Suprapubic skin (tissue), 4 donors: ENCODE measurements around the gene CCT2. TPM values are rescaled to one million over a fixed set of nuclear protein-coding genes. Genes with fewer than 3 reads are reported as not detected.

Source experiments
- DNase-seq, 2 donors: peaks; one replicate each; pipeline ENCODE4 v3.0.0-alpha.2; 2019; ENCODE audit warnings: low spot score in 2 of 2
- H3K27ac ChIP-seq: fragments of 200-600 bp; sonication (generic); one replicate; pipeline ENCODE4 v1.5.1; 2019
- H3K27me3 ChIP-seq: fragments of 200-600 bp; sonication (generic); one replicate; pipeline ENCODE4 v1.5.1; 2019
- H3K36me3 ChIP-seq: fragments of 200-600 bp; sonication (generic); one replicate; pipeline ENCODE4 v1.5.1; 2019
- H3K4me1 ChIP-seq: fragments of 200-600 bp; sonication (generic); one replicate; pipeline ENCODE4 v1.5.1; 2019
- H3K4me3 ChIP-seq: fragments of 200-600 bp; sonication (generic); one replicate; pipeline ENCODE4 v1.5.1; 2019; ENCODE audit warnings: mild to moderate bottlenecking
- H3K9me3 ChIP-seq: fragments of 200-600 bp; sonication (generic); one replicate; pipeline ENCODE4 v1.5.1; 2019
- EP300 ChIP-seq: sonication (generic); formaldehyde crosslinking; IDR thresholded peaks from one replicate; pipeline ENCODE4 v1.6.1; 2017; ENCODE audit warnings: antibody characterized with exemption
- POLR2A ChIP-seq, 2 donors: fragments of 450-650 bp; IDR thresholded peaks; one replicate each; pipeline ENCODE4 v1.6.1; 2017; ENCODE audit warnings: antibody characterized with exemption in 2 of 2, mild to moderate bottlenecking in 2 of 2, moderate library complexity in 2 of 2
- POLR2AphosphoS5 ChIP-seq, 3 donors: sonication (generic); formaldehyde crosslinking; IDR thresholded peaks; one replicate each; pipeline ENCODE4 v1.6.1; 2017; ENCODE audit warnings: antibody characterized with exemption in 3 of 3
- WGBS: methylation state at CpG from one replicate; pipeline ENCODE4 v1.1.5; 2018; 5-methylcytosine and 5-hydroxymethylcytosine counted together
- total RNA-seq, 4 donors: library from RNA; depleted of rRNA; stranded (reverse); fragments of >200 nt; gene quantifications; one replicate each; pipeline ENCODE4 v1.1.0, GENCODE V29; 2016
- TF ChIP-seq, protein P1 (sequence below), 2 donors: fragments of 200-600 bp in 1 of 2; fragments of 450-650 bp in 1 of 2; sonication (generic) in 1 of 2; IDR thresholded peaks; one replicate each; pipeline ENCODE4 v1.5.1; 2016 to 2019; ENCODE audit warnings: antibody characterized with exemption in 2 of 2, mild to moderate bottlenecking in 1 of 2, moderate library complexity in 1 of 2

Gene CCT2
- total RNA-seq, 4 donors from 2014 or later = 81.0 to 112 (median 96.7) TPM

DNA sequence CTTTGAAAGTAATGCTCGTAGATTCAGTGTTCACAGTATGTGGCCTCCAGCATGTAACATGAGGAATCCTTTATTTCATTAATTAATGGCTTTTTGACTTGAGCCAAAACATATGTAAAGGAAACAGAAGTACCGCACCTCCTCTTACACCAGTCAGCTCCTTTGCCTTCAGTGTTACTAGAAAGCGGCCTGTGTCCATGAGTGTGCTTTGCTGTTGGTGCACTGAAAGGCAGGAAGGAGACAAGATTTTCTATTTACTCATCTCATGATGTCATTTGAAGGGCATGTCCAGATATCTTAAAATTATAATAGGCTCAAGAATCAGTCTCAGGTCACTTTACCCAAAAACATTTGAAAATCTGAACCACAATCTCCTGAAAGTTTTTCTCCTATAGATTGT is 9.9 kb upstream of the CCT2 start:
- no peaks in the 10 kb centered on the region for H3K27me3 ChIP-seq
- peaks cover 40% of the 10 kb centered on the region for H3K36me3 ChIP-seq
- 89% methylated on average over 3 of the region's 3 CpGs for WGBS
- H3K4me1 ChIP-seq = no peaks in the 10 kb centered on the region
- no peak for TF ChIP-seq POLR2A (IDR thresholded peaks at IDR 0.05)
- no peak for TF ChIP-seq EP300
- no peak for TF ChIP-seq POLR2AphosphoS5 (IDR thresholded peaks at IDR 0.05)
- TF ChIP-seq, protein P1, sequence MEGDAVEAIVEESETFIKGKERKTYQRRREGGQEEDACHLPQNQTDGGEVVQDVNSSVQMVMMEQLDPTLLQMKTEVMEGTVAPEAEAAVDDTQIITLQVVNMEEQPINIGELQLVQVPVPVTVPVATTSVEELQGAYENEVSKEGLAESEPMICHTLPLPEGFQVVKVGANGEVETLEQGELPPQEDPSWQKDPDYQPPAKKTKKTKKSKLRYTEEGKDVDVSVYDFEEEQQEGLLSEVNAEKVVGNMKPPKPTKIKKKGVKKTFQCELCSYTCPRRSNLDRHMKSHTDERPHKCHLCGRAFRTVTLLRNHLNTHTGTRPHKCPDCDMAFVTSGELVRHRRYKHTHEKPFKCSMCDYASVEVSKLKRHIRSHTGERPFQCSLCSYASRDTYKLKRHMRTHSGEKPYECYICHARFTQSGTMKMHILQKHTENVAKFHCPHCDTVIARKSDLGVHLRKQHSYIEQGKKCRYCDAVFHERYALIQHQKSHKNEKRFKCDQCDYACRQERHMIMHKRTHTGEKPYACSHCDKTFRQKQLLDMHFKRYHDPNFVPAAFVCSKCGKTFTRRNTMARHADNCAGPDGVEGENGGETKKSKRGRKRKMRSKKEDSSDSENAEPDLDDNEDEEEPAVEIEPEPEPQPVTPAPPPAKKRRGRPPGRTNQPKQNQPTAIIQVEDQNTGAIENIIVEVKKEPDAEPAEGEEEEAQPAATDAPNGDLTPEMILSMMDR (IDR thresholded peaks at IDR 0.05) = no peak
- no peak overlapping the region for H3K4me3 ChIP-seq
- no peaks in the 10 kb centered on the region for H3K9me3 ChIP-seq
- no peak overlapping the region for H3K27ac ChIP-seq
- DNase-seq = no peak

DNA sequence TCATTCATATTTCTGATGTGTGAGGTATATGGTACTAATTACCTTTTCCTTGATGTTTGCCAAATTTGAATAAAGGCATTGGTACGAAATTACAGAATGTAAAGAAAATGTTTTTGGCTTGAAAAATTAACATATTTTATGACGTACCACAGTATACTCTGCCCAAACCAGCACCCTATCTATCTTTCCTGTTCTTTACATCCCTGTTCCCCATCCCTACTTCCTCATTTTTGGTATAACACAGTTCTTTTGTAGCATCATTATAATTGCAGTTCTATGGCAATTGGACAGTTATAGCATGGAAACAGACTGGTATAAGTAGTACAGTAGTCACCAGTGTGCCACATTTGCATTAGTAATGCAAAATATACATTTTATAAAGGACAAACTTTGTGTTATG is 7.0 kb upstream of the CCT2 start:
- TF ChIP-seq EP300 (no peak), POLR2A (IDR thresholded peaks at IDR 0.05) (no peak), POLR2AphosphoS5 (IDR thresholded peaks at IDR 0.05) (no peak)
- TF ChIP-seq, protein P1 (IDR thresholded peaks at IDR 0.05) = no peak
- Histone ChIP-seq H3K27ac (no peak overlapping the region), H3K4me1 (peaks cover 4% of the 10 kb centered on the region), H3K9me3 (no peaks in the 10 kb centered on the region), H3K36me3 (peaks cover 24% of the 10 kb centered on the region), H3K27me3 (no peaks in the 10 kb centered on the region), H3K4me3 (no peak overlapping the region)
- no peak for DNase-seq
- 84% methylated on average over 2 of the region's 2 CpGs for WGBS

DNA sequence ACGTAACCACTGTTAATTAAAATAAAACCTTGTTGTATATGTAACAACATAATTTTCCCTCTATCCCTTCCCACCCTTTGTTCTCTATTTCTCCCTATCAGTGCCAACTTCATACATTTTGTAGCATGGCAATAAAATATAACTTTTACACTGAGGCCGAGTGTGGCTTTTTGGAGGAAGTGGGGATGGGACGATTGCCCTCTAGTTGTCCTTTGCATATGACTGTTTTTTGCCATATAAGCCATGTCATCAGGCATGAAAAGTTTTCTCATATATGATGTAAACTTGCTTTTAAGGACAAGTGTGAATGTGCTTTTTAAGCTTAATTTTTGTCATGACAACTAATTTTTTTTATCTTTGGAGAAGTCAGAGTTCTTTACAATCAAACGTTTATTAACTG is 6.2 kb upstream of the CCT2 start:
- 78% methylated on average over 4 of the region's 4 CpGs for WGBS
- TF ChIP-seq POLR2AphosphoS5 (IDR thresholded peaks at IDR 0.05) = no peak
- TF ChIP-seq EP300 = no peak
- TF ChIP-seq, protein P1 (IDR thresholded peaks at IDR 0.05) = no peak
- TF ChIP-seq POLR2A (IDR thresholded peaks at IDR 0.05) = no peak

DNA sequence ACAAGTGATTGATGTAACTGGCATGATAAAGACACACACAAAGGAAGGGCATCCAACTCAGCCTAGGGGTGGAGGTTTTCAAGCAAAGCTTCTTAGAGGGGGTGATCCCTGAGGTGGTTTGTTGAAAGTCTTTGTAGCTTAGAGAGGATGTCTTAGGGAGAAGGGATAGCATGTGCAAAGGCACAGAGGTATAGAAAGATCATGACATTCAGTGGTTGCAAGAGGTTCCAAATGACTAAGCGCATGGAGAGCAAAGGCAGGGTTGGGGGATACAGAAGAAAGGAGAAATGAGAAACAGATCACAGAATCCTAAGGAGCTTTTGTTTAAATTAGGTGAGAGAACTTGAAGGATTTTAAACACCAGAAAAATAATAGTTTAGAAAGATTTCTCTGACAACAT is 5.2 kb upstream of the CCT2 start:
- no peak for DNase-seq
- Histone ChIP-seq H3K27ac (no peak overlapping the region), H3K36me3 (peaks cover 7% of the 10 kb centered on the region), H3K4me3 (no peak overlapping the region), H3K27me3 (no peaks in the 10 kb centered on the region), H3K4me1 (peaks cover 8% of the 10 kb centered on the region), H3K9me3 (no peaks in the 10 kb centered on the region)
- TF ChIP-seq EP300 (no peak), POLR2A (IDR thresholded peaks at IDR 0.05) (no peak), POLR2AphosphoS5 (IDR thresholded peaks at IDR 0.05) (no peak)
- TF ChIP-seq, protein P1 (IDR thresholded peaks at IDR 0.05) = no peak
- 97% methylated on average over 1 of the region's 1 CpG for WGBS

More for the DNA sequence above, 6.2 kb upstream of the CCT2 start:
- Histone ChIP-seq H3K4me1 (peaks cover 4% of the 10 kb centered on the region), H3K27ac (no peak overlapping the region), H3K27me3 (no peaks in the 10 kb centered on the region), H3K36me3 (peaks cover 17% of the 10 kb centered on the region), H3K9me3 (no peaks in the 10 kb centered on the region), H3K4me3 (no peak overlapping the region)
- DNase-seq = no peak

DNA sequence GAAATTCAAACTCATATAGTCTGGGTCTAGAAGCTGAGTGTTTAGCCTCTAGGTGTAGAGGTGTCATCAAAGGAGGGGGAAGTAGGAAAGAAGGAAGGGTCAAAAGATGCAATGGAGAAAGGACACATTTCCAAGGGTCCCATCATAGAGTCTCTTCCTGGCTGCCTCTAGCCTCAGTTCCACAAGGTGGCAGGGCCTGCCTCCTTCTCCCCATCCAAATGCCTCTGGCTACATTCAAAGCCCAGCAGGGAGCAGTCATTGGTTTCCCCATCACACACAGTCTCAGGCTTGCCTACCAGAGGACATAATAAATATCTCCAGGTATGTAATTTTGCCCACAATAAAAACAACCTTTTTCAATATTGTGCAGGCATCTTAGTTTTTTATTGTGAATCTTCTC is 2.1 kb upstream of the CCT2 start:
- H3K4me3 ChIP-seq = no peak overlapping the region
- DNase-seq = no peak
- H3K4me1 ChIP-seq = peaks cover 16% of the 10 kb centered on the region
- no peaks in the 10 kb centered on the region for H3K27me3 ChIP-seq
- H3K27ac ChIP-seq = no peak overlapping the region
- TF ChIP-seq, protein P1 (IDR thresholded peaks at IDR 0.05) = no peak
- TF ChIP-seq POLR2A (IDR thresholded peaks at IDR 0.05) (no peak), EP300 (no peak), POLR2AphosphoS5 (IDR thresholded peaks at IDR 0.05) (no peak)
- peaks cover 15% of the 10 kb centered on the region for H3K36me3 ChIP-seq
- H3K9me3 ChIP-seq = no peaks in the 10 kb centered on the region
